H9 (cell line): Measurements from ENCODE around the gene AMOTL1. TPM values are rescaled to one million over a fixed set of nuclear protein-coding genes. Genes with fewer than 3 reads are reported as not detected.
"Not testable (repeated sequence)": the region's sequence is repeated elsewhere in the genome, so short reads cannot be mapped to it uniquely, and the experiment has no call there.

ENCODE experiments used
- DNase-seq: peaks from one replicate; pipeline ENCODE4 v3.0.0-alpha.2; 2017
- H2AFZ ChIP-seq: one replicate; pipeline ENCODE4 v1.6.1; 2013; ENCODE audit warnings: mild to moderate bottlenecking, low read length, control low read depth, moderate library complexity
- H2AK5ac ChIP-seq: 2 replicates; pipeline ENCODE4 v1.6.1; 2013; ENCODE audit warnings: low read length, control low read depth, mixed read lengths; ENCODE audit not compliant: insufficient read length
- H2BK120ac ChIP-seq: one replicate; pipeline ENCODE4 v1.6.1; 2013; ENCODE audit warnings: low read depth, mild to moderate bottlenecking, low read length, control low read depth, inconsistent platforms; ENCODE audit not compliant: poor library complexity, severe bottlenecking
- H2BK12ac ChIP-seq: 2 replicates; pipeline ENCODE4 v1.6.1; 2013; ENCODE audit warnings: low read length, control low read depth, mixed read lengths, low read depth; ENCODE audit not compliant: insufficient read length
- H2BK15ac ChIP-seq: 2 replicates; pipeline ENCODE4 v1.6.1; 2013; ENCODE audit warnings: low read depth, low read length, control low read depth
- H2BK20ac ChIP-seq: one replicate; pipeline ENCODE4 v1.6.1; 2013; ENCODE audit warnings: low read depth, mild to moderate bottlenecking, low read length, control low read depth, inconsistent platforms; ENCODE audit not compliant: poor library complexity, severe bottlenecking
- H2BK5ac ChIP-seq: 2 replicates; pipeline ENCODE4 v1.6.1; 2013; ENCODE audit warnings: low read length, control low read depth, mixed read lengths; ENCODE audit not compliant: insufficient read length
- H3K14ac ChIP-seq: 2 replicates; pipeline ENCODE4 v1.6.1; 2013; ENCODE audit warnings: low read length, control low read depth; ENCODE audit not compliant: insufficient read depth
- H3K18ac ChIP-seq: 2 replicates; pipeline ENCODE4 v1.6.1; 2013; ENCODE audit warnings: low read depth, mild to moderate bottlenecking, mixed read lengths, low read length, control low read depth; ENCODE audit not compliant: insufficient read length
- H3K23ac ChIP-seq: 2 replicates; pipeline ENCODE4 v1.6.1; 2013; ENCODE audit warnings: low read length, control low read depth, mixed read lengths, low read depth; ENCODE audit not compliant: insufficient read length
- H3K23me2 ChIP-seq: 2 replicates; pipeline ENCODE4 v1.6.1; 2013; ENCODE audit warnings: low read depth, mild to moderate bottlenecking, mixed read lengths, low read length, control low read depth; ENCODE audit not compliant: insufficient read length, poor library complexity, severe bottlenecking
- H3K27ac ChIP-seq: 2 replicates; pipeline ENCODE4 v1.5.1; 2013; ENCODE audit warnings: low read length, control low read depth, mixed read lengths, low read depth; ENCODE audit not compliant: insufficient read length
- H3K27me3 ChIP-seq: 2 replicates; pipeline ENCODE4 v1.6.1; 2013; ENCODE audit warnings: low read length, control low read depth, inconsistent platforms; ENCODE audit not compliant: insufficient read depth
- H3K4ac ChIP-seq: 2 replicates; pipeline ENCODE4 v1.6.1; 2013; ENCODE audit warnings: low read depth, mild to moderate bottlenecking, control low read depth, inconsistent platforms, low read length, moderate library complexity
- H3K4me1 ChIP-seq: 2 replicates; pipeline ENCODE4 v1.6.1; 2013; ENCODE audit warnings: low read length, control low read depth, inconsistent platforms; ENCODE audit not compliant: insufficient read depth
- H3K4me2 ChIP-seq: 2 replicates; pipeline ENCODE4 v1.6.1; 2013; ENCODE audit warnings: low read length, control low read depth, mixed read lengths; ENCODE audit not compliant: insufficient read length, insufficient read depth
- H3K56ac ChIP-seq: 2 replicates; pipeline ENCODE4 v1.6.1; 2013; ENCODE audit warnings: low read depth, mild to moderate bottlenecking, mixed read lengths, low read length, control low read depth; ENCODE audit not compliant: insufficient read length
- H3K79me1 ChIP-seq: 2 replicates; pipeline ENCODE4 v1.6.1; 2013; ENCODE audit warnings: low read depth, mild to moderate bottlenecking, moderate library complexity, low read length, control low read depth, inconsistent platforms; ENCODE audit not compliant: insufficient read depth, poor library complexity, severe bottlenecking
- H3K79me2 ChIP-seq: 2 replicates; pipeline ENCODE4 v1.6.1; 2013; ENCODE audit warnings: low read length, control low read depth, inconsistent platforms; ENCODE audit not compliant: insufficient read depth
- H3K9ac ChIP-seq: 2 replicates; pipeline ENCODE4 v1.6.1; 2013; ENCODE audit warnings: low read length, control low read depth, mixed read lengths; ENCODE audit not compliant: insufficient read length; ENCODE audit errors: extremely low read depth
- H3K9me3 ChIP-seq: one replicate; pipeline ENCODE4 v1.6.1; 2013; ENCODE audit warnings: low read depth, low read length, inconsistent platforms; ENCODE audit not compliant: control insufficient read depth
- H3T11ph ChIP-seq: one replicate; pipeline ENCODE4 v1.6.1; 2013; ENCODE audit warnings: mild to moderate bottlenecking, low read length, control low read depth, inconsistent platforms
- H4K20me1 ChIP-seq: one replicate; pipeline ENCODE4 v1.6.1; 2013; ENCODE audit not compliant: control insufficient read depth, insufficient read length, insufficient read depth
- H4K5ac ChIP-seq: 2 replicates; pipeline ENCODE4 v1.6.1; 2013; ENCODE audit warnings: low read depth, mild to moderate bottlenecking, mixed read lengths, low read length, control low read depth; ENCODE audit not compliant: insufficient read length
- H4K8ac ChIP-seq: replicated peaks from 2 replicates; pipeline ENCODE4 v1.6.1; 2013; ENCODE audit warnings: low read length, control low read depth, mixed read lengths, low read depth; ENCODE audit not compliant: insufficient read length
- H4K91ac ChIP-seq: 2 replicates; pipeline ENCODE4 v1.6.1; 2013; ENCODE audit warnings: low read depth, mild to moderate bottlenecking, moderate library complexity, mixed read lengths, low read length, control low read depth; ENCODE audit not compliant: insufficient read length
- H3K27ac Mint-ChIP-seq, 3 experiments: 2 replicates in 2 of 3; 3 replicates in 1 of 3; pipeline ENCODE4 v1.8.0; 2020 to 2021; ENCODE audit warnings: mixed read lengths in 3 of 3, mild to moderate bottlenecking in 1 of 3, moderate library complexity in 1 of 3
- H3K27me3 Mint-ChIP-seq: 2 replicates; pipeline ENCODE4 v1.8.0; 2021; ENCODE audit warnings: low read depth, mild to moderate bottlenecking, moderate library complexity, mixed read lengths
- H3K36me3 Mint-ChIP-seq, 3 experiments: 2 replicates in 2 of 3; 3 replicates in 1 of 3; pipeline ENCODE4 v1.8.0; 2020 to 2021; ENCODE audit warnings: low read depth in 3 of 3, mixed read lengths in 3 of 3; ENCODE audit not compliant: insufficient read depth in 1 of 3
- H3K4me1 Mint-ChIP-seq, 2 experiments: 2 replicates each; pipeline ENCODE4 v1.8.0; 2020; ENCODE audit warnings: mixed read lengths in 2 of 2
- H3K4me3 Mint-ChIP-seq, 2 experiments: 2 replicates in 1 of 2; 3 replicates in 1 of 2; pipeline ENCODE4 v1.8.0; 2020 to 2021; ENCODE audit warnings: mild to moderate bottlenecking in 2 of 2, mixed read lengths in 2 of 2, moderate library complexity in 1 of 2
- H3K9me3 Mint-ChIP-seq, 2 experiments: 2 replicates in 1 of 2; 3 replicates in 1 of 2; pipeline ENCODE4 v1.8.0; 2020; ENCODE audit warnings: mild to moderate bottlenecking in 2 of 2, mixed read lengths in 2 of 2, moderate library complexity in 1 of 2
- WGBS: extraction: QIAGEN DNeasy Blood & Tissue Kit; methylation state at CpG from one replicate; pipeline ENCODE4 v1.1.7; 2013; ENCODE audit warnings: missing lambda C conversion rate, low lambda C conversion rate, mixed read lengths; ENCODE audit not compliant: insufficient read length; ENCODE audit errors: extremely low coverage; 5-methylcytosine and 5-hydroxymethylcytosine counted together
- total RNA-seq: library from RNA; stranded (reverse); gene quantifications from 2 replicates; pipeline ENCODE4 v1.2.1, GENCODE V29; 2021
- TF ChIP-seq, protein P1 (sequence below): fragments of 200-600 bp; sonication (generic); conservative IDR thresholded peaks from 3 replicates; pipeline ENCODE4 v1.8.0; 2021; ENCODE audit warnings: antibody characterized with exemption, mild to moderate bottlenecking

AMOTL1 gene
- total RNA-seq, 1 experiment from 2014 or later = 18.5 TPM

DNA sequence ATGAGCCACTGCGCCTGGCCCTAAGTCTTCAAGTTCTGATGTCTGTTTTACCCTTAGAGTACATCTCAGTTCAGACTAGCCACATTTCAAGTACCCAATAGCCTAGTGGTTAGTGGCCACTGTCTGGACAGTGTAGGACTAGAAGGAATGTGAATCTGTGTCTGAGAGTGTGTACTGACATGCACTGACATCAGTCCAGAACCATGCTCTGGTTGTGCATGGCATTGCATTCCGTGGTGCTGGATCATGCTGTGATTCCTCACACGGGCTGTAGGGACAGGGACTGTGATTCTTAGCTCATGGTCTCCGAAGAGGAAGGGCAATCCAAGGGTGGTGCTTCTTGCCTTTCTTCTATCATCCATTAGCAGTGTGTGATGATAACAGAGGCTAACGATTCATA, 41.1 kb downstream of the AMOTL1 start:
- H3T11ph ChIP-seq = no peak overlapping the region
- H3K4me1 ChIP-seq = no peaks in the 10 kb centered on the region; the same call in 1 of the 2 replicates
- no peak overlapping the region for H4K5ac ChIP-seq
- no peak overlapping the region for H2AK5ac ChIP-seq
- Mint-ChIP-seq H3K4me3 (no peak overlapping the region), H3K4me1 (peaks cover 11 to 19% of the 10 kb centered on the region in 2 experiments; a peak in 3 of 4 replicates), H3K9me3 (peaks cover 9 to 22% of the 10 kb centered on the region in 2 experiments), H3K36me3 (peaks cover 21 to 41% (median 30%) of the 10 kb centered on the region in 3 experiments), H3K27me3 (no peaks in the 10 kb centered on the region; the same call in 1 of the 2 replicates), H3K27ac (no peak overlapping the region)
- peaks cover 2% of the 10 kb centered on the region for H3K79me1 ChIP-seq
- no peak overlapping the region for H3K14ac ChIP-seq
- no peak overlapping the region for H3K56ac ChIP-seq
- no peak overlapping the region for H2BK120ac ChIP-seq
- no peaks in the 10 kb centered on the region for H3K79me2 ChIP-seq
- no peaks in the 10 kb centered on the region for H4K20me1 ChIP-seq
- no peak overlapping the region for H2BK12ac ChIP-seq
- H3K27me3 ChIP-seq = no peaks in the 10 kb centered on the region
- no peak overlapping the region for H4K8ac ChIP-seq
- H3K23me2 ChIP-seq = no peaks in the 10 kb centered on the region
- TF ChIP-seq, protein P1, sequence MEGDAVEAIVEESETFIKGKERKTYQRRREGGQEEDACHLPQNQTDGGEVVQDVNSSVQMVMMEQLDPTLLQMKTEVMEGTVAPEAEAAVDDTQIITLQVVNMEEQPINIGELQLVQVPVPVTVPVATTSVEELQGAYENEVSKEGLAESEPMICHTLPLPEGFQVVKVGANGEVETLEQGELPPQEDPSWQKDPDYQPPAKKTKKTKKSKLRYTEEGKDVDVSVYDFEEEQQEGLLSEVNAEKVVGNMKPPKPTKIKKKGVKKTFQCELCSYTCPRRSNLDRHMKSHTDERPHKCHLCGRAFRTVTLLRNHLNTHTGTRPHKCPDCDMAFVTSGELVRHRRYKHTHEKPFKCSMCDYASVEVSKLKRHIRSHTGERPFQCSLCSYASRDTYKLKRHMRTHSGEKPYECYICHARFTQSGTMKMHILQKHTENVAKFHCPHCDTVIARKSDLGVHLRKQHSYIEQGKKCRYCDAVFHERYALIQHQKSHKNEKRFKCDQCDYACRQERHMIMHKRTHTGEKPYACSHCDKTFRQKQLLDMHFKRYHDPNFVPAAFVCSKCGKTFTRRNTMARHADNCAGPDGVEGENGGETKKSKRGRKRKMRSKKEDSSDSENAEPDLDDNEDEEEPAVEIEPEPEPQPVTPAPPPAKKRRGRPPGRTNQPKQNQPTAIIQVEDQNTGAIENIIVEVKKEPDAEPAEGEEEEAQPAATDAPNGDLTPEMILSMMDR = no peak
- H2BK5ac ChIP-seq = no peak overlapping the region
- no peak overlapping the region for H2AFZ ChIP-seq
- no peak overlapping the region for H3K18ac ChIP-seq
- H4K91ac ChIP-seq = no peak overlapping the region
- WGBS = no CpG with 5 or more reads among the region's 5 CpGs
- H3K4ac ChIP-seq = no peak overlapping the region
- no peak overlapping the region for H3K23ac ChIP-seq
- no peak overlapping the region for H3K27ac ChIP-seq
- no peak for DNase-seq
- no peak overlapping the region for H3K9ac ChIP-seq
- no peak overlapping the region for H2BK20ac ChIP-seq
- no peak overlapping the region for H3K4me2 ChIP-seq
- no peak overlapping the region for H2BK15ac ChIP-seq
- peaks cover 10% of the 10 kb centered on the region for H3K9me3 ChIP-seq

DNA sequence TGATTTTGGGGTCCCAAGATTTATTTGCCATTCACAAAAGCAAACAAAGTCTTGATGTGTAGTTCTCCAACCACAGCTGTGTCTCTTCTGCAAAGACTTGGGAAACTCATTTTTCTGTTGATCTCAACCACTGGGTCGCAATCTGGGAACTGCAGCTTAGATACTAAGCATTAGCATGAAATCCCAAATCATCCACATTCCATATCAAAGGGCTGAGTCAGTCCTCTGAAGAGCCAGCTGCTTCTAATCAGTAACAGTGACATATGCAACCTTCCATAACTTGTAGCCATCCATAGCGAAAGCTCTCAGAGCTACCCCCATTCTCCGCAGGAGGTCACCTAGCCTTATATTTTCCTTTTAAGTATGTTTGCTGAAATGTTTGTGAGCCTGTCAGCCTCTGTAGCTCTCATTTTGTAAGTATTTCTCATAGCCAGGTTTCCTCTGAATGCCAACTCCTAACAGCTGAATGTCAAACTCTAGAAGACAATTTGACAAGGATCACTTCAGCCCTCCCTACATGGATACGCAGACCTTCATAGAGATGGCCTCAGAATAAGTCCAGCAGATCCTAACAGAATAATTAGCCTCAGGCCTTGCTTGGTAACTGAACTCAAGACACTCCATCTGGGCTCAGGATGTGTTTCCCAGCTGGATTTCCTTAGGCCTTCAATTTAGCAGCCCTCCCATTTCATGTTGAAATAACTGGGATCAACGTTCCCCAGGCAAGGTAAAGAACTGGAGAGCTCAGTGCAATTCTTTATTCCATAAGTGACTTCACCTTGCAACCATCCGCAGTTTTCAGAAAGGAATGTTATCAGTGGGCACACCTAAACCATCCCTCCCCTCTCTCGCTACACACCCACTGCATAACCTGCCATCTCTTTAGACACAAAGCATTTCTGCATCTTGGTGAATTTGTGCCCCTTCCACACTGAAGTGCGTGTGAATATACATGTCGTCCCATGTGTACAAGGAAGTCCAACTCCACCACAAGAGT, 44.9 kb downstream of the AMOTL1 start:
- H3K23ac ChIP-seq, H4K91ac ChIP-seq, H3K79me1 ChIP-seq, H4K5ac ChIP-seq, H2BK120ac ChIP-seq, H3K23me2 ChIP-seq, H3K9ac ChIP-seq, H3K27ac Mint-ChIP-seq, H3K4me3 Mint-ChIP-seq, H2BK20ac ChIP-seq, H2AK5ac ChIP-seq, H2BK15ac ChIP-seq, H3K18ac ChIP-seq, H3K27me3 Mint-ChIP-seq, H3T11ph ChIP-seq, H3K27me3 ChIP-seq, H3K14ac ChIP-seq, H3K4me2 ChIP-seq, H2BK5ac ChIP-seq, H2AFZ ChIP-seq, DNase-seq, H3K27ac ChIP-seq, H4K20me1 ChIP-seq, H3K4me1 ChIP-seq, H3K79me2 ChIP-seq, H3K4ac ChIP-seq, H3K56ac ChIP-seq, H4K8ac ChIP-seq, H2BK12ac ChIP-seq: not testable (repeated sequence)
- peaks cover 11 to 19% of the 10 kb centered on the region in 2 experiments; a peak in 3 of 4 replicates for H3K4me1 Mint-ChIP-seq
- WGBS = no CpG with 5 or more reads among the region's 9 CpGs
- peaks cover 36 to 49% of the 10 kb centered on the region in 2 experiments for H3K9me3 Mint-ChIP-seq
- H3K36me3 Mint-ChIP-seq = peaks cover 49 to 60% (median 50%) of the 10 kb centered on the region in 3 experiments
- H3K9me3 ChIP-seq = peaks cover 30% of the 10 kb centered on the region
